NCI-H446 treated with DMSO at 0.1 percent for 48 hours (cell line): Measurements from ENCODE around the gene SHC2.
"Not testable (repeated sequence)": the region's sequence is repeated elsewhere in the genome, so short reads cannot be mapped to it uniquely, and the experiment has no call there.

Source experiments
- DNase-seq: peaks from one replicate; lab custom pipeline; 2025; lab: John Stamatoyannopoulos, UW

SHC2 gene

GRCh38 chr19:469833-470232 is 9.0 kb upstream of the SHC2 start:
- no peak for DNase-seq

DNA sequence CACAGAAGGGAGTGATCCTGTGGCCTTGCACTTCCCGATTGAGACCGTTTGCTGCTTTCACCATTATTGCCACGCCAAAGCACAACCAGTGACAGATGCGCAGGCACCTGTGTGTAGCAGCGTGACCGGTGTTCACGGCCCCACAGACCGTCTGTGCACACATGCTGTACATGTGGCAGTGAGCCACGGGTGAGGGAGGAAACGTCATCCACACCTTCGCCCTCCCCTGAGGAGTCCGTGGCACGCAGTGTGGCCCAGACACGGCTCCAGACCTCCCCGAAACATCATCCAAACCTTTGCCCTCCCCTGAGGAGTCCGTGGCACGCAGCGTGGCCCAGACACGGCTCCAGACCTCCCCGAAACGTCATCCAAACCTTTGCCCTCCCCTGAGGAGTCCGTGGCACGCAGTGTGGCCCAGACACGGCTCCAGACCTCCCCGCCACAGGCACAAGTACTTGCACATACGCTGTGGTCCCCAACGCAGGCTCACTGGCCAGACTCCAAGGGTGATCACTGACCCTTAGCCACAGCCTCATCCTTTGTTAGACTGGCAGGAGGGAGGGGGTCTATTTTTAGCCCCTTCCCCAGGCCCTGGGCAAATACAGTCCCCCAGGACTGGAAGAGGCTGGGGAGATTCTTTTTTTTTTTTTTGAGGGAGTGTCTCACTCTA is 7.9 kb upstream of the SHC2 start:
- no peak for DNase-seq

DNA sequence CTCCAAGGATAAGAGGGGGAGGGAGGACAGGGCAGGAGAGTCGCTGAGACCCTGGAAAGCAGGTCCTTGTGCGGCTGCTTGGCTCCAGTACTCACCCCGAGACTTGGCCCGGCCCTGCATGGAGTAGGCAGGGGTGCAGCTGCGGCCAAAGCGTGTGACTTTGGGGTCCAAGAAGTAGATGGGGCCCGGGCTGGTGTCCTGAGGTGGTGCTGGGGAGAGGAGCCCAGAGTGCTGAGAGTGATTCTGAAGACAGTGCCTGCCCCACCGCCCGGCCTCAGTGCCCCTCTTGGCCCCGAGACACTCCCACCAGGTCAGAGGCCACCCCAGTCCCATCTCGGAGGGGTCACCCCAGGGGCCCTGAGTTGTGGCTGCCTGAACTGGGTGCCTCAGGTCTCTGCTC is 6.7 kb upstream of the SHC2 start:
- no peak for DNase-seq

DNA sequence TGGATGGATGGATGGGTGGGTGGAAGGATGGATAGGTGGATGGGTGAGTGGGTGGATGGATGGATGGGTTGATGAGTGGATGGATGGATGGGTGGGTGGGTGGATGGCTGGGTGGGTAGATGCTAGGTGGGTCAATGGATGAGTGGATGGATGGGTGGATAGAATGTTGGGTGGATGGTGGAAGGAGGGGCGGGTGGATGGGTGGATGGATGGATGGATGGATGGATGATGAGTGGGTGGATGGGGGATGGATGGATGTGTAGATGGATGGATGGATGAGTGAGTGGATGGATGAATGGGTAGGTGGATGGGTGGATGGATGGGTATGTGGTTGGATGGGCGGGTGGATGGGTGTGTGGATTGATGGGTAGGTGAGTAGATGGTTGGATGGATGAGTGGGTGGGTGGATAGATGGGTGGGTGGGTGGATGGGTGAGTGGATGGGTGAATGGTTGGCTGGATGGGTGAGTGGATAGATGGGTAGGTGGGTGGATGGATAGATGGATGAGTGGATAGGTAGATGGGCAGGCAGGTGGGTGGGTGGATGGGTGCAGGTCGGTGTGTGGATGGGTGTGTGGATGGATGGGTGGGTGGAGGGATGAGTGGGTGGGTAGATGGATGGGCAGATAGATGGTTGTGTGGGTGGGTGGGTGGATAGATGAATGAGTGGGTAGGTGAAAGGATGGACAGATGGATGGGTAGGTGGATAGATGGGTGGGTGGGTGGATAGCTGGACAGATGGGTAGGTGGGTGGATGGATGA is 4.4 kb upstream of the SHC2 start:
- DNase-seq = no peak

DNA sequence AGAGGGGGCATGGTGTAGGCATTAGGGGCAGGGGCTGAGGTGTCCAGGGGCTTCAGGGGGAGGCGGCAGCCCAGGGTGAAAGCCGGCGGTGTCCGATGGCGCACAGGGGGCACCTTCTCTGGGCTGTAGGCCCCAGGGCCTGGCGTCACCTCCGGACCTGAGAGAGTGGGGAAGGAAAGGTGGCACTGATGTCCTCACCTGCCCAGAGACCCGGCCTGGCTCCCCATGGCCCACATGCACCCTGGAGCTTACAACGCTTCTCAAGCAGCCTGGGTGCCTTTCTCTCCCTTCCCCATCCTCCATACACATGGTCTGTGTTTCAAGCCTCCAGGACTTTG is 3.3 kb upstream of the SHC2 start:
- DNase-seq = no peak

- DNase-seq = no peak
These were observed 2.8 kb upstream of the SHC2 start for GRCh38 chr19:463483-464207.

DNA sequence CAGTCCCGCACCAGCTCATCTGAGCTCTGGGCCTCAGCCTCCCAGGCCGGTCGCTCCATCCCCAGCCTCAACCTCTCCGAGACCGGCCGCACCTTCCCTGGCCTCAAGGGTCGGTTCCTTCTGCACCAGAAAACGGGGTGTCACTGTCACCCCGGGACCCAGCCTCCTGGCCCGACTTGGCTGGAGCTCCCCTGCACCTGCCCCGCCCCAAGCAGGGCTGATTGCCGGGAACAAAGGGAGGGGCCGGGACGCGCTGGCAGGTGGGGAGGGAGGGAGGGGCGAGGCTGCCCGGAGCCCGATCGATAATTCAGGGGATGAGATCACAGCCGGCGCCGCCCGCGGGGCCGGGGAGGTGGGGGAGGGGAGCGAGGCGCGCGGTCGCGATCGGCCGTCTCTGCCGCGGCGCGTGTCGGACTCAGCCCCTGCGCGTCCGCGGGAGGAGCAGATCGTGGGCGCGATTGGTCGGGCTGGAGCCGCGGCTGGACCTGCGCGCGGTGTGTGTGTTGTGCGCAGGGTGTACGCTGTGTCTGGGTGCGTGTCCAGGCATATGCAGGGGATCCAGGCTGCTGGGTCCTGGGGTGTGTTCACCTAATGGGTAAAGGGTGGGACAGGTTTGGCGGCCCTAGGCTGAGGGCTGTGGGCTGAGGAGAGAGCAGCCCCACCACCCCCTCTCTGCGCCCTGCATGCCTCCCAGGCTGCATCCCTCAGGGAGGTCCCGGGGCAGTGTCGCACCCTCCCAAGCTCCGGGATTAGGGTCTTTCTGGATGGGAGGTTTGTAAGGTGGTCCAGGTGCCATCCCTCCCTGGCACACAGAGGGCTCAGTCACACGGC is 1.1 kb upstream of the SHC2 start:
- peak; percentile 15 for DNase-seq

DNA sequence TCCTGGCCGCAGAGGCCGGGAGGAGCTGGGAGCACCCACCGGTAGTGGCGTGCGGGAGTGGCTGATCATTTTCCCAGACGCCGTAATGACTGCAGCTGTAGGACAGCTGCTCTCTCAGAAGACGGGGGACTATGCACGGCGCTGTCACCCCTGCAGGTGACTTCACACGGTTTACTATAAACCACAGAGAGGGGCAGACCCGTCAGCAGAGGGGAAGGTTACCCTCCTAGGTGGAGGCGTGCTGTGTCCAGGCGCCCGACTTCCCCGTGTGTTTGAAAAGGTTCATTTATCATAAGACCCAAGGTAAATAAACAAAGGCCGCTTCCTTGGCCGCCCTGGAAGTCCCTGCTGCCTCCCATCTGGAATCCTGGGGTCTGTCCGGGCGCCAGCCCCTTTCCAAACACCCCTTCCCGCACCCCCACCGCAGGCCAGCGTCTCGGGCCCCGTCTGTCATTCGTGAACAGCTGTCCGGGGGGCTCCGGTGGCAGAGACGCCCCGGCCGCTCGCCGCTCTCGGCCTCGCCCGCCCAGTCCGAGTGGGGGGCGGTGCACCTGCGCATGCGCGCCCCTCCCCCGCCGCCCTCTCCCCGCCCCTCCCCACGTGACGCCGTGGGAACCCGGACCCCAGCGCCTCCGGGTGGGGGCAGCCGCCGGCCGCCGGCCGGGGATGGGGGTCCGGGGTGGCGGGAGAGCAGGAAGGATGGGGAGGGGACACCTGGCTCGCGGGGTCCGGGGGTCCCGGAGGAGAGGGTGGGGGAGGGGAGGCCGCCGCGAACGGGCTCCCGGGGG is 915 bp downstream of the SHC2 start:
- no peak for DNase-seq

- DNase-seq = no peak
These were observed 2.5 kb downstream of the SHC2 start for GRCh38 chr19:458091-459042.

DNA sequence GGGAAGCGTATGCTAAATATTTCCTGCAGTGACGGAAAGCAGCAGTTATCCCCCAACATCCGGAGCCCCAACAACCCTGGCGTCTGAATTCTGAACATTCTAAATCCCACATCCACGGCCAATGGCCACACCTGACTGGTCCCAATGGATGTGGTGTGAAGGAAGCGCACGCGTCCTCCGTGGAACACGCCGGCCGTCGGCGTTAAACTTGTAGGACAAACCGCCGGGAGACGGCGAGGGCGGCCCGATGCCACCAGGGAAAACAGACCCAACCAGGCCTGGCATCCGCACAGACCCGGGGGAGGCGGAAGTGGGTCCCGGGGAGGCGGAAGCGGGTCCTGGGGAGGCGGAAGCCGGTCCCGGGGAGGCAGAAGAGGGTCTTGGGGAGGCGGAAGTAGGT is 3.2 kb downstream of the SHC2 start:
- no peak for DNase-seq

- no peak for DNase-seq
These were observed 4.2 kb downstream of the SHC2 start for GRCh38 chr19:456547-457110.

- DNase-seq = no peak
These were observed 4.8 kb downstream of the SHC2 start for GRCh38 chr19:455851-456546.

DNA sequence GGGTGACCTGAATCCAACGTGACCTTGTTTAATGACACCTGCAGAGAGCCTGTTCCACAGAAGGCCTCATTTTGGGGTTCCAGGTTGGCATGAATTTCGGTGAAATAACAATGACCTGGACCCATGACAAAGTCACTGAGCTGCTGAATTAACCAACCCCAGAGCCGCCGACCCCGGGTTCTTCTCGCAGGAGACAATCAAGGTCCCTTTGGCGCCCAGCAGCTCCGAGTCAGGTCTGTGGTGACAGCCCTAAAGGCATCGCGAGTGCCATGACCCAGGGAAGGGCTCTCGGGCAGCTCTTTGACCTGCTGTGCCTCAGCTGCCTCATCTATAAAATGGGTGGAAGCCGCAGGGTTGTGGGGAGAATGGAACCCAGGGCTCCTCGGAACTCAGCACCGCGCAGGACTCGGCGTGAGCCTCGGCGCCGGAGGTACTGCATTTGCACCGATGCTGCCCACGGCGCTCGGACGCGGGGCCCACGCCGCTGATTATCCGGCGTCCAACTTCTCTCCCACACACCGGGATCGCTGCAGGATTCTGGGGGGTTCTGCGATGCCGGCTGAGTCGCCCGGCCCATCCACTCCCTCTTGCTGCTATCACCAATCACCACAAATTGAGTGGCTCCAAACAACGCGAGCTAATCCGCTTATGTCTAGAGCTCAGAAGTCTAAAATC is 5.7 kb downstream of the SHC2 start:
- no peak for DNase-seq

- DNase-seq = no peak
These were observed 7.2 kb downstream of the SHC2 start for GRCh38 chr19:453606-454005.

- DNase-seq = no peak
These were observed 8.0 kb downstream of the SHC2 start for GRCh38 chr19:452829-453228.

DNA sequence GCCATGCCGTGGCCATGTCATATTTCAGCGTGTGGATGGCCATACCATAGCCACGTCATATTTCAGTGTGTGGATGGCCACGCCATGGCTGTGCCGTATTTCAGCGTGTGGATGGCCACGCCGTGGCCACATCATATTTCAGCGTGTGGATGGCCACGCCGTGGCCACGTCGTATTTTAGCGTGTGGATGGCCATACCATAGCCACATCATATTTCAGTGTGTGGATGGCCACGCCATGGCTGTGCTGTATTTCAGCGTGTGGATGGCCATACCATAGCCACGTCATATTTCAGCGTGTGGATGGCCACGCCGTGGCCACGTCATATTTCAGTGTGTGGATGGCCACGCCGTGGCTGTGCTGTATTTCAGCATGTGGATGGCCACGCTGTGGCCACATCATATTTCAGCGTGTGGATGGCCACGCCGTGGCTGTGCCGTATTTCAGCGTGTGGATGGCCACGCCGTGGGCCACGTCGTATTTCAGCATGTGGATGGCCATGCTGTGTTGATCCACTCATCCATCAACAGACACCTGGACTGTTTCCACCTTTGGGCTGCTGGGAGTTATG is 9.8 kb downstream of the SHC2 start:
- DNase-seq = not testable (repeated sequence)

GRCh38 chr19:449916-450315 is 10.9 kb downstream of the SHC2 start:
- DNase-seq = no peak

- no peak for DNase-seq
These were observed 12.8 kb downstream of the SHC2 start for GRCh38 chr19:447816-448560.
